H9 (cell line): Measurements from ENCODE around the gene CFI. TPM values are rescaled to one million over a fixed set of nuclear protein-coding genes. Genes with fewer than 3 reads are reported as not detected.

Experiments used
- DNase-seq: peaks from one replicate; pipeline ENCODE4 v3.0.0-alpha.2; 2017
- H2AFZ ChIP-seq: one replicate; pipeline ENCODE4 v1.6.1; 2013; ENCODE audit warnings: mild to moderate bottlenecking, low read length, control low read depth, moderate library complexity
- H2AK5ac ChIP-seq: 2 replicates; pipeline ENCODE4 v1.6.1; 2013; ENCODE audit warnings: low read length, control low read depth, mixed read lengths; ENCODE audit not compliant: insufficient read length
- H2BK120ac ChIP-seq: one replicate; pipeline ENCODE4 v1.6.1; 2013; ENCODE audit warnings: low read depth, mild to moderate bottlenecking, low read length, control low read depth, inconsistent platforms; ENCODE audit not compliant: poor library complexity, severe bottlenecking
- H2BK12ac ChIP-seq: 2 replicates; pipeline ENCODE4 v1.6.1; 2013; ENCODE audit warnings: low read length, control low read depth, mixed read lengths, low read depth; ENCODE audit not compliant: insufficient read length
- H2BK15ac ChIP-seq: 2 replicates; pipeline ENCODE4 v1.6.1; 2013; ENCODE audit warnings: low read depth, low read length, control low read depth
- H2BK20ac ChIP-seq: one replicate; pipeline ENCODE4 v1.6.1; 2013; ENCODE audit warnings: low read depth, mild to moderate bottlenecking, low read length, control low read depth, inconsistent platforms; ENCODE audit not compliant: poor library complexity, severe bottlenecking
- H2BK5ac ChIP-seq: 2 replicates; pipeline ENCODE4 v1.6.1; 2013; ENCODE audit warnings: low read length, control low read depth, mixed read lengths; ENCODE audit not compliant: insufficient read length
- H3K14ac ChIP-seq: 2 replicates; pipeline ENCODE4 v1.6.1; 2013; ENCODE audit warnings: low read length, control low read depth; ENCODE audit not compliant: insufficient read depth
- H3K18ac ChIP-seq: 2 replicates; pipeline ENCODE4 v1.6.1; 2013; ENCODE audit warnings: low read depth, mild to moderate bottlenecking, mixed read lengths, low read length, control low read depth; ENCODE audit not compliant: insufficient read length
- H3K23ac ChIP-seq: 2 replicates; pipeline ENCODE4 v1.6.1; 2013; ENCODE audit warnings: low read length, control low read depth, mixed read lengths, low read depth; ENCODE audit not compliant: insufficient read length
- H3K23me2 ChIP-seq: 2 replicates; pipeline ENCODE4 v1.6.1; 2013; ENCODE audit warnings: low read depth, mild to moderate bottlenecking, mixed read lengths, low read length, control low read depth; ENCODE audit not compliant: insufficient read length, poor library complexity, severe bottlenecking
- H3K27ac ChIP-seq: 2 replicates; pipeline ENCODE4 v1.5.1; 2013; ENCODE audit warnings: low read length, control low read depth, mixed read lengths, low read depth; ENCODE audit not compliant: insufficient read length
- H3K27me3 ChIP-seq: 2 replicates; pipeline ENCODE4 v1.6.1; 2013; ENCODE audit warnings: low read length, control low read depth, inconsistent platforms; ENCODE audit not compliant: insufficient read depth
- H3K4ac ChIP-seq: 2 replicates; pipeline ENCODE4 v1.6.1; 2013; ENCODE audit warnings: low read depth, mild to moderate bottlenecking, control low read depth, inconsistent platforms, low read length, moderate library complexity
- H3K4me1 ChIP-seq: 2 replicates; pipeline ENCODE4 v1.6.1; 2013; ENCODE audit warnings: low read length, control low read depth, inconsistent platforms; ENCODE audit not compliant: insufficient read depth
- H3K4me2 ChIP-seq: 2 replicates; pipeline ENCODE4 v1.6.1; 2013; ENCODE audit warnings: low read length, control low read depth, mixed read lengths; ENCODE audit not compliant: insufficient read length, insufficient read depth
- H3K56ac ChIP-seq: 2 replicates; pipeline ENCODE4 v1.6.1; 2013; ENCODE audit warnings: low read depth, mild to moderate bottlenecking, mixed read lengths, low read length, control low read depth; ENCODE audit not compliant: insufficient read length
- H3K79me1 ChIP-seq: 2 replicates; pipeline ENCODE4 v1.6.1; 2013; ENCODE audit warnings: low read depth, mild to moderate bottlenecking, moderate library complexity, low read length, control low read depth, inconsistent platforms; ENCODE audit not compliant: insufficient read depth, poor library complexity, severe bottlenecking
- H3K79me2 ChIP-seq: 2 replicates; pipeline ENCODE4 v1.6.1; 2013; ENCODE audit warnings: low read length, control low read depth, inconsistent platforms; ENCODE audit not compliant: insufficient read depth
- H3K9ac ChIP-seq: 2 replicates; pipeline ENCODE4 v1.6.1; 2013; ENCODE audit warnings: low read length, control low read depth, mixed read lengths; ENCODE audit not compliant: insufficient read length; ENCODE audit errors: extremely low read depth
- H3K9me3 ChIP-seq: one replicate; pipeline ENCODE4 v1.6.1; 2013; ENCODE audit warnings: low read depth, low read length, inconsistent platforms; ENCODE audit not compliant: control insufficient read depth
- H3T11ph ChIP-seq: one replicate; pipeline ENCODE4 v1.6.1; 2013; ENCODE audit warnings: mild to moderate bottlenecking, low read length, control low read depth, inconsistent platforms
- H4K20me1 ChIP-seq: one replicate; pipeline ENCODE4 v1.6.1; 2013; ENCODE audit not compliant: control insufficient read depth, insufficient read length, insufficient read depth
- H4K5ac ChIP-seq: 2 replicates; pipeline ENCODE4 v1.6.1; 2013; ENCODE audit warnings: low read depth, mild to moderate bottlenecking, mixed read lengths, low read length, control low read depth; ENCODE audit not compliant: insufficient read length
- H4K8ac ChIP-seq: replicated peaks from 2 replicates; pipeline ENCODE4 v1.6.1; 2013; ENCODE audit warnings: low read length, control low read depth, mixed read lengths, low read depth; ENCODE audit not compliant: insufficient read length
- H4K91ac ChIP-seq: 2 replicates; pipeline ENCODE4 v1.6.1; 2013; ENCODE audit warnings: low read depth, mild to moderate bottlenecking, moderate library complexity, mixed read lengths, low read length, control low read depth; ENCODE audit not compliant: insufficient read length
- H3K27ac Mint-ChIP-seq, 3 experiments: 2 replicates in 2 of 3; 3 replicates in 1 of 3; pipeline ENCODE4 v1.8.0; 2020 to 2021; ENCODE audit warnings: mixed read lengths in 3 of 3, mild to moderate bottlenecking in 1 of 3, moderate library complexity in 1 of 3
- H3K27me3 Mint-ChIP-seq: 2 replicates; pipeline ENCODE4 v1.8.0; 2021; ENCODE audit warnings: low read depth, mild to moderate bottlenecking, moderate library complexity, mixed read lengths
- H3K36me3 Mint-ChIP-seq, 3 experiments: 2 replicates in 2 of 3; 3 replicates in 1 of 3; pipeline ENCODE4 v1.8.0; 2020 to 2021; ENCODE audit warnings: low read depth in 3 of 3, mixed read lengths in 3 of 3; ENCODE audit not compliant: insufficient read depth in 1 of 3
- H3K4me1 Mint-ChIP-seq, 2 experiments: 2 replicates each; pipeline ENCODE4 v1.8.0; 2020; ENCODE audit warnings: mixed read lengths in 2 of 2
- H3K4me3 Mint-ChIP-seq, 2 experiments: 2 replicates in 1 of 2; 3 replicates in 1 of 2; pipeline ENCODE4 v1.8.0; 2020 to 2021; ENCODE audit warnings: mild to moderate bottlenecking in 2 of 2, mixed read lengths in 2 of 2, moderate library complexity in 1 of 2
- H3K9me3 Mint-ChIP-seq, 2 experiments: 2 replicates in 1 of 2; 3 replicates in 1 of 2; pipeline ENCODE4 v1.8.0; 2020; ENCODE audit warnings: mild to moderate bottlenecking in 2 of 2, mixed read lengths in 2 of 2, moderate library complexity in 1 of 2
- WGBS: extraction: QIAGEN DNeasy Blood & Tissue Kit; methylation state at CpG from one replicate; pipeline ENCODE4 v1.1.7; 2013; ENCODE audit warnings: missing lambda C conversion rate, low lambda C conversion rate, mixed read lengths; ENCODE audit not compliant: insufficient read length; ENCODE audit errors: extremely low coverage; 5-methylcytosine and 5-hydroxymethylcytosine counted together
- total RNA-seq: library from RNA; stranded (reverse); gene quantifications from 2 replicates; pipeline ENCODE4 v1.2.1, GENCODE V29; 2021
- TF ChIP-seq, protein P1 (sequence below): fragments of 200-600 bp; sonication (generic); conservative IDR thresholded peaks from 3 replicates; pipeline ENCODE4 v1.8.0; 2021; ENCODE audit warnings: antibody characterized with exemption, mild to moderate bottlenecking

Gene CFI
- total RNA-seq, 1 experiment from 2014 or later, result not detected

DNA sequence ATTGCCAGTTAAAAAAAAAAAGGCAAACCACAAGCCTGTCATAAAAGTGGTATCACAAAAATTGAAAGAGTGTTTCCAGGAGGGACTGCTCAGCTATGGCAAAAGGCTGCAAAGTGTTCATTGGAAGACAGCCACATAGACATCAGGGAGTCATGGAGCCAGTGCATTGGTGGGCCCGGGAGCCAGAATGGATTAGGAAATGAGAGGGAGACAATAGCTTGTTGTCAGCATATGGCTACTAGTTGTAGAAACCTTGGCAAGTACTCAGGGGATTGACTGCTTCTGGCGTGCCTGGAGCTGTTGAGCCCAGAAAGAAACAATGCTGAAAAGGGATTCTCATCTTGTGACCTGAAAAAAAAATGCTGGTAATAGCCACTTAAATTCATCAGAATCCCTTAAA is 18.8 kb upstream of the CFI start:
- Mint-ChIP-seq H3K9me3 (peaks cover 0 to 2% of the 10 kb centered on the region in 2 experiments; a peak in 2 of 5 replicates), H3K36me3 (peaks cover 41 to 85% (median 71%) of the 10 kb centered on the region in 3 experiments)

More for the DNA sequence above, 18.8 kb upstream of the CFI start:
- Histone ChIP-seq H4K5ac (no peak overlapping the region), H2BK12ac (no peak overlapping the region), H3K79me2 (peaks cover 18% of the 10 kb centered on the region), H3K4me1 (no peaks in the 10 kb centered on the region), H2BK15ac (no peak overlapping the region), H2AK5ac (no peak overlapping the region), H3K9me3 (no peaks in the 10 kb centered on the region), H4K8ac (no peak overlapping the region), H3K23me2 (peaks cover 9% of the 10 kb centered on the region), H3K9ac (no peak overlapping the region), H3K4me2 (no peak overlapping the region), H3K18ac (no peak overlapping the region), H3K23ac (no peak overlapping the region), H3K56ac (no peak overlapping the region), H2BK5ac (no peak overlapping the region), H4K20me1 (no peaks in the 10 kb centered on the region), H2BK20ac (no peak overlapping the region), H4K91ac (no peak overlapping the region), H3T11ph (no peak overlapping the region), H3K27me3 (no peaks in the 10 kb centered on the region), H3K79me1 (peaks cover 6% of the 10 kb centered on the region), H3K27ac (no peak overlapping the region), H2BK120ac (no peak overlapping the region), H3K14ac (no peak overlapping the region), H3K4ac (no peak overlapping the region), H2AFZ (no peak overlapping the region)
- H3K4me1 Mint-ChIP-seq, result peaks cover 12 to 18% of the 10 kb centered on the region in 2 experiments
- no peaks in the 10 kb centered on the region for H3K27me3 Mint-ChIP-seq
- TF ChIP-seq, protein P1, sequence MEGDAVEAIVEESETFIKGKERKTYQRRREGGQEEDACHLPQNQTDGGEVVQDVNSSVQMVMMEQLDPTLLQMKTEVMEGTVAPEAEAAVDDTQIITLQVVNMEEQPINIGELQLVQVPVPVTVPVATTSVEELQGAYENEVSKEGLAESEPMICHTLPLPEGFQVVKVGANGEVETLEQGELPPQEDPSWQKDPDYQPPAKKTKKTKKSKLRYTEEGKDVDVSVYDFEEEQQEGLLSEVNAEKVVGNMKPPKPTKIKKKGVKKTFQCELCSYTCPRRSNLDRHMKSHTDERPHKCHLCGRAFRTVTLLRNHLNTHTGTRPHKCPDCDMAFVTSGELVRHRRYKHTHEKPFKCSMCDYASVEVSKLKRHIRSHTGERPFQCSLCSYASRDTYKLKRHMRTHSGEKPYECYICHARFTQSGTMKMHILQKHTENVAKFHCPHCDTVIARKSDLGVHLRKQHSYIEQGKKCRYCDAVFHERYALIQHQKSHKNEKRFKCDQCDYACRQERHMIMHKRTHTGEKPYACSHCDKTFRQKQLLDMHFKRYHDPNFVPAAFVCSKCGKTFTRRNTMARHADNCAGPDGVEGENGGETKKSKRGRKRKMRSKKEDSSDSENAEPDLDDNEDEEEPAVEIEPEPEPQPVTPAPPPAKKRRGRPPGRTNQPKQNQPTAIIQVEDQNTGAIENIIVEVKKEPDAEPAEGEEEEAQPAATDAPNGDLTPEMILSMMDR, result no peak
- DNase-seq, result no peak
- H3K27ac Mint-ChIP-seq, result no peak overlapping the region
- H3K4me3 Mint-ChIP-seq, result no peak overlapping the region
- whole genome bisulfite sequencing, result no CpG with 5 or more reads among the region's 2 CpGs
